HG03135 (cell line): ENCODE results near the gene DMBT1.

Source experiments
- ATAC-seq: cut with Tn5 transposase; IDR thresholded peaks from one replicate; pipeline ENCODE4 v1.9.1; 2021; ENCODE audit warnings: mild to moderate bottlenecking, moderate library complexity; ENCODE audit not compliant: unreplicated experiment

Gene DMBT1

DNA sequence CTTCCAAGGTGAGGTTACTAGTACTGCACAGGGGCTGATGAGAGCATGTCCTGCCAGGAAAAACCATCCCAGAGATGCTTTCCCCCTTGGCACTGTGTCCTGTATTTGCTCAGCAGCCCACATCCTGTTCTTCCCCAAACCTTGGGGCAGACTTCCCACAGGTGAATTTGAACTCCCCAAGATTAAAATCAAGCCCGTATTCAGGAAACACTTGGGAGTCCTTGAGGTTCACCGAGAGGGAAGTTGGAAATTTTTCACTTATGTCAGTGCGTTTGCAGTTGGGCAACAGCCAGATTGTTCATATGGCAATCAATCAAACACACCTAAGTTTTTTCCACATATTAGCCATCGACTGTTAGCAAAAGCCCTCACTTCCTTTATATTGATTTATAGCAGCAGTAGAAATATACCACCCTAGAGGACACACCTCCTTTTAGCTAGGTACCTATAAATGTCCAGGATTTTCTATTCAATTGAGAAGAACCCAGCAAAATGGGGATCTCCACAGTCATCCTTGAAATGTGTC is at the start of gene DMBT1:
TSS of gene DMBT1 (plus strand) at position 476 of the 526 bp plus-strand sequence. CDS start at position 493, 17 bp downstream.
- no peak for ATAC-seq

DNA sequence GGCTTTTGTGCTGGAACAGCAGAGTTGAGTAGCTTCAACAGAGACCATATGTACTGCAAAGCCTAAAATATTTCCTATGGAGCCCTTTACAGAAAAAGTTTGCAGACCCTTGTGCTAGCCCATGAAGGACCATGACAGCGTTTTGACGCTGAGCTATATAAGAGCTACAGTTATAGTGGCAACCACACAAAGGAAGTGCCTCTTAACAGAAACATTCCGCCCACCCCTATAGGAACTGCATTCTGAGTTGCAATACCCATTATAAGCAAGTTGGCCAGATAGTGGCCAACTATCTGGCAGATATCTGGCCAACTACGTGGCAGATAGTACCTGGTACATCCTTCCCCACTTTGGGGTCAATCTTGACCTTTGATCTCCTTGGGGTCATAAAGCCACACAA is 47.5 kb upstream of the DMBT1 start:
- no peak for ATAC-seq

- ATAC-seq: no peak
Measured at GRCh38 chr10:122514045-122514840, 46.3 kb upstream of the DMBT1 start.

GRCh38 chr10:122515022-122515424 is 45.5 kb upstream of the DMBT1 start:
- ATAC-seq: no peak

DNA sequence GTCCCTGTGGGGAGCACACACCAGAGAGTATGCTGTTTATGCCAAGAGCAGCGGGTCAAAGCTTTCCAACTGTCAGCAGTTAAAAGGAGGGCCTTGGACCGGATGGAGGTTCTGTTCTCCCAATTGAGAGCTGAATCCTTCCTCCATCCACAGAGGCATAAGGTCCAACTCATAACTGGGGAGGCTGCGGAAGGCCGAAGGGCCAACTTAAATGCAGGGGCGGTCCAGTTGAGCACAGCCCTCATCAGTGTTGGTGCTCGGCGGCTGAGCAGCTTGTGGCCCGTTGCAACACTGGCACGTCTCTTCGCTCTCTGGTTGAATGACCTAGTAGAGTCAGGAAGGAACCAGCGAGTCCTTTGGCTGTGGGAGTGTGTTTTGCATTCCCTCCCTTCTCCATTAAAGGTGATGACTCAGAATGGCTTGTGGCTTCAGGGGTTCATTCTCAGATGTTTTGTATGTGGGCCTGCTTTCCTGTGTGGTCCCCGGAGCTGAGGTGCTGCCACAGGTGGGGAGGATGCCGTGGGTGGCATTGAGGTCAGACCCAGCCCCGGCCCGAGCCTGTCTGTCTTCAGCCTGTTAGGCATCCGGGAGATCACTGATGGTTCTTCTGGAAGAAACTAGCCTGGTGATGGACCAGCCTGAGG is 44.8 kb upstream of the DMBT1 start:
- no peak for ATAC-seq

DNA sequence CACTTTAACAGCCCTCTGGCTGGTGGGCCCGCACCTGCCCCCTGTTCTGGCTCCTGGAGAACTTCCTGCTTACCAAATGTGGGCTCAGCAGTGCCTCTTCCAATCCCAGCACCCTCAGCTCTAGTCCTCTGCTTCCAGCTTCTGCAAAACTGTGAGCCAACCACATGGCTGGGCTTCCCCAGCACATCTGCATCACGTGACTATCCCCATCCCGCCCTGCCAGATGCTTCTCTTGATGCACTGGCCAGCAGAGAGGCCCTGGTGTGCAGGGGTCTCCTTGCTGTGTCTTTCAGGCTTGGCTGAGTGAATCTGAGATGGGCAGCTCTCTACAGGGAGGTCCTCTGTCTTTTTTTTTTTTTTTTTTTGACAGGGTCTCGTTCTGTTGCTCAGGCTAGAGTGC is 43.8 kb upstream of the DMBT1 start:
- no peak for ATAC-seq

DNA sequence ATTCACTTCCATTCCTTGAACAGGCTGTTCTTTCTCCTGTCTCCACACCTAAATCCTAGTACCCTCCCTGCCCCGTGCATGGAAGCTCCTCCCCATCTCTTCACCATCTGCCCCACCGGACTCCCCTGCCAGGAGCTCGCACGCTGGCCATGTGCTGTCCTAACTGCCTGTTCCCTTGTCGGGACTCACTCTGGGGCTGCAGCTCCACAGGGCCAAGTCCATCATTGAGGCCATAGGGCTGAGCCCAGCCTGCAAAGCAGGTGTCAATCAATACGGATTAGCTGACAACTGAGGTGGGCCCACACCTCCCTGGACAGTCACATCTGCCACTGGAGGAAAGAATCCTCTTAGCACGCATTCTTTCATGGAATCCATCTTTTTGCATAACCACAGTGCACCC is 41.4 kb upstream of the DMBT1 start:
- ATAC-seq: no peak

- no peak for ATAC-seq
Measured at GRCh38 chr10:122519873-122520272, 40.7 kb upstream of the DMBT1 start.

- no peak for ATAC-seq
Measured at GRCh38 chr10:122521011-122521410, 39.5 kb upstream of the DMBT1 start.

DNA sequence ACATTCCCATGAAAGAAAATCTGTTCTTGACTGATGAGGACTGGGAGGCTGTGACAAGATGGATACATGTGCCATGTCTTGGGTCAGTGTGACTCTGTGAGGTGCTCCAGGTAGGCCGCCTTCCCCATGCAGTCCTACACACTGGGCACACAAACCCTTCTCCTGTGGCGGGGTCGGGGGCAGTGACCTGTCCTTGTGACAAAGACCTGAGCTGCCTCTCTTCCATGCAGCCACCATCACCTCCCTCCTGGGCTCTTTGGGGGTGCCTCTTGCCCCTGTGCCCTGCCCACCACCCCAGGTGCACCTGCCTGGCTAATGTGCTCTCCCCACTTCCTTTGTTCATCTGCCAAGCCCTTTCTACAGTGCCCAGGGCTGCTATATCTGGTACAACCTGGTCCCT is 35.7 kb upstream of the DMBT1 start:
- no peak for ATAC-seq

DNA sequence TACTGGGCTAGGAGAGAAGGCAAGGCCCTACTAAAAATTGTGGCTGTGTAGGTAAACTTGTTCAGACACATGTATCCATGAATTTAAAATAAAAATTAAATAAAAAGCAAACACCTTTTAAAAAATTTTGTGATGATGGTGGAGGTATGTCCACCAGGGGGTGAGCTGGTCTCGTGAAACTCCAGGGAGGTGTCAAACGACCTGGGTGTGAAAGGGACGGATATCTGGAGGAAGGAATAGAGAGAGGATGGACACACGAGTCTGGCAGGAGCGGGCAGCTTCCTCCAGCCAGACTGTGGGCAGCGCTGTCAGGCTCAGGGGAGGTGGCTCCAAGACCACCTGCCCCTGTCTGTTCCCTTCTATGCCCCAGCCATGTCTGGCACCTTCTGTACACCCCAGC is 34.8 kb upstream of the DMBT1 start:
- ATAC-seq: no peak

DNA sequence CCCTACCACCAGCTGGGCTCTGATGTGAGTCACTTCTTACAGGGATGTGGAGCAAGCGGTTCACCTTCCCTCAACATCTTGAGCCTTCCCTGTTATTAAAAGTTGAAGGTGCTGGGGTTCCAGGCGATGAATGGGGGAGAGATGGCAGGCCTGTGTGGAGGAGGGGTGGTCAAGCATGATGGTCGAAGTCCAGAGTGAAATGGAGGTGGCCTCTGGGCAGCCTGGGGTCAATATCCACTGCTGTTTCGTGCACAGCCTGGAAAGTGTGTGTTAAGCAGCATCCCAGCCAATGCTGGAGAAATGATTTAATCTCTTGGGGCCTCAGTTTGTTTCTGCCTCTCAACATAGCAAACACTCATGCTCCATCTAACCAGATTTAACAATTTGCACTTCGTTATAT is 33.7 kb upstream of the DMBT1 start:
- ATAC-seq: no peak

- no peak for ATAC-seq
Measured at GRCh38 chr10:122530177-122530576, 30.4 kb upstream of the DMBT1 start.

DNA sequence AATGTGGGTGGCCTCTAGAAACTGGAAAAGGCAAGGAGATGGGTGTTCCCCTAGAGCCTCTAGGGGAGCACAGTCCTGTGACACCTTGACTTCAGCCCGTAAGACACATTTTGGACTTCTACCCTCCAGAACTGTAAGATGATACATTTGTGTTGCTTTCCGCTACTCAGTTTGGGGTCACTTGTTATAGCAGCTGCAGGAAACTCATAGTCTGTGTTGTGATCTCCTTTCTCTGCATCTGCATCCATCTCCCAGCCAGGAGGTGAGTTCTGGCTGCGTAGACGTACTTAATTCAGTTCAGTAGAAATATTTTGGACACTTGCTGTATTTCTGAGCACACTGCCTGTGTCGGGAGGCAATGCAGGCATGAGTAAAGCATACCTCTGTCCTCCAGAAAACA is 29.3 kb upstream of the DMBT1 start:
- no peak for ATAC-seq

- no peak for ATAC-seq
Measured at GRCh38 chr10:122531939-122532338, 28.6 kb upstream of the DMBT1 start.

DNA sequence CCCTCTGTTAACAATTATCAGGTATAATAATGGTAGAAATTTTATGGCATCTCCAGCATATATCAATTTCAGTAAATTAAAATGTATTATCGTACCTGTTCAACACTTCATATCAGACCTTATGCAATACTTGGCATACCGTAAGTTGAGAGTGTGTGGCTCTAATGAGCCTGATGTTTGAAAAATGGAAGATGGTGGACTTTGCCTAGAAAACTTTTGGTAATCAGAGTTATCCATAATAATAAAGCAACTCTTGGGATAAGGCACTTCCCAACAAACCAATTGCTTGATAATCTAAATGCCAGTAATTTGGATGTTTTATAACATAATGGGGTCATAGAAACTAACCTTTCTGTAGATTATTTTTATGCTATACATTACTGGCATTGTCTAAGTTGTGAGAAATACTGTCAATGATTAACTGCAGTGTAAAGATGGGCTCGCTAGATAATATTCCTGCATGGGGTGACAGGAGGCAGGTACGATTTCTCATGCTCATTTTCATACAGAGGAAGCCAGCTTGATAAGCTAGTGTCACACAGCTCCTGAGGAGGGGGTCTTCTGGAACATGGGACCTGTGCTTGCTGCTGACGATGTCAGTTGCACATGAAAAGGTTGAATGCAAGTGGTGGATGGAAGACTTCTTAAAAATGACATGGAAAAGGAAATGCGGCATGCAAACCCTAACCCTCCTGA is 27.8 kb upstream of the DMBT1 start:
- ATAC-seq: no peak

DNA sequence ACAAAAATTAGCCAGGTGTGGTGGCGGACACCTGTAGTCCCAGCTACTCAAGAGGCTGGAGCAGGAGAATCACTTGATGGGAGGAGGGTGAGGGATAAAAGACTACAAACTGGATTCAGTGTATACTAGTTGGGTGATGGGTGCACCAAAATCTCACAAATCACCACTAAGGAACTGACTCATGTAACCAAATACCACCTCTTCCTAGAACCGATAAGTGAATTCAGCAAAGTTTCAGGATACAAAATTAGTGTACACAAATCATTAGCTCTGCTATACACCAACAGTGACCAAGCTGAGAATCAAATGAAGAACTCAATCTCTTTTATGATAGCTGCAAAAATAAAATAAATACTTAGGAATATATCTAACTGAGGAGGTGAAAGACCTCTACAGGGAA is 23.0 kb upstream of the DMBT1 start:
- ATAC-seq: no peak

DNA sequence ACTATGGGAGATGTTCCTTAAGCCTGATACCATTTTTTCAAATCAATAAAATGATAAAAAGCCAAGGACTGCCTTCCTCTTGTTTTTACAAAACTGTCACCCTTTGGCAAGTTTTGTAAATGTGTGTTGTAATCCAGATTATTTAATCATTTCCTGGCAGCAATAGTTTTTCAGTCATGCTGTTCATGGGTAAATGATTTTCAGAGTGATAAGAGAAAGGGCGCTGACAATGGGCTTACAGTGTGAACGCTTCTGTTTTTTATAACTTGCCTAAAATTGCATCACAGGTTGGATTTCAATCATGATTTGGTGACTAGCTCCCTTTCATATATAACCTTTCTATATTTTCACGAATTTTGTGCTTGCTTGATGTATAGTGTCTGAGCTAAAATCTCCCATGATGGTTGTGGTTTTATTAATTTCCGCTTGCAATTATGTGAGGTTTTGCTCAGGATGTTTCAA is 19.0 kb upstream of the DMBT1 start:
- ATAC-seq: no peak

DNA sequence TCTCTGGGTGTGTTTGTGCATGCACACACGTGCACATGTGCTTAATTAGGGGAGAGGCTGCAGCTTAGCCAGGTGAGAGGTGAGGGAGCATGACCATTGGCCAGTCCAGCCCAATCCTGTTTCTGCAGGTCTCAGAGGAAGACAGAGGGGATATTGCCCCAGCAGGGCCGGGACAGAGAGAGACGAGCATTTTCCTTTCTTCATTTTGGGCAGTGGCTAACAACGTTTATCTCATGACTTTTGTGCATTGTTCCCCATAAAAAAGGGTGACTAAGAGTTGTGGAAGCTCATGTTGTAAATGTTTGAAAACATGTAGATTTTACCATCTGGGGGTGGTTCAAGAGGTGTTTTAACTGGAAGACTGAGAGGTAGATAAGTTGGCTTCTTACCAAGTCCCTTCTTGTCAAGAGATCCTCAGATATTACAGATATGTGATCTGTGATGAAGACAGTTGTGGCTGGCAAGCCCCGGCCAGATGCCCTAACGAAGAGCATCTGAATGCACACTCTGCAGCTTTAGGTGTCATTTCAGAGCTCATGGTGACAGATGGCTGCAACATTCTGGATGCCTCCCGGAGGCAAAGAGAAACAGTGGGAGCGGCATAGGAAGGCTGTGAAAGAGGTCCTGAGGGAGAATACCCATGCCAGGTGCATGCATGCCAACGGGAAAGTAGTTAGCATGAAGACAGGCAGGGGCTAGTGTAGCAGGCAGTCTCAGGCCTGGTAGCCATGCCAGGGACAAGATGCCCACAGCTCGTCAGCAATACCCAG is 16.7 kb upstream of the DMBT1 start:
- no peak for ATAC-seq

- no peak for ATAC-seq
Measured at GRCh38 chr10:122544493-122544892, 16.1 kb upstream of the DMBT1 start.

- ATAC-seq: no peak
Measured at GRCh38 chr10:122546242-122546641, 14.3 kb upstream of the DMBT1 start.
